Measurements from ENCODE around the gene MBL2. TPM values are rescaled to one million over a fixed set of nuclear protein-coding genes. Genes with fewer than 3 reads are reported as not detected.

MBL2 gene
- total RNA-seq, 1 experiment from 2014 or later, result not detected

DNA sequence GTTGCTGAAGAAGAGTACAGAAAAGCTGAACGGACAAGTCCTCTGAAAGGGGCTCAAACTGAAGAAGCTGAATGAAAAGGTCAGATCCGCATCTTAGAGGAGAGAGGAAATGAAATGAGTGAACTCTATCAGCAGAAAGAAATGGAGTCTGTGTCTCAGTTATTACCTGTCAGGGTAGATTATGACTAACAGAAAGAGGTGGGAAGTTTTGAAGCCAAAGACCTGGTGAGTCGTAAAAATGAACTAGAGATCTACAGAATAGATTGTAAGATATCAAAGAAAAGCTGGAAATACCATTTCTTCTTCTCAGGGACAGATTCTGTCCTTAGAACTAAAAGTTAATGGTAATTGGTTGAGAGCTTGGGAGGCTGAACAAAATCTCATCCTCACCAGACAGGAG, 11.1 kb upstream of the MBL2 start:
- Histone ChIP-seq H3K4me2 (ENCODE audit: low read length) (no peak overlapping the region), H3K36me3 (ENCODE audit: low read depth, low read length) (no peaks in the 10 kb centered on the region), H2AFZ (ENCODE audit: low read length) (no peak overlapping the region), H3K4me3 (ENCODE audit: low read length) (no peak overlapping the region), H3K4me1 (ENCODE audit: insufficient read depth, low read length) (no peaks in the 10 kb centered on the region), H3F3A (ENCODE audit: low read length, unreplicated experiment) (no peaks in the 10 kb centered on the region), H3K9me2 (replicated peaks; ENCODE audit: low read length) (0 out of 2 replicates have a peak, but pooled peaks cover 3% of the 10 kb centered on the region), H3K9ac (ENCODE audit: low read length) (no peak overlapping the region), H3K27me3 (ENCODE audit: low read length) (no peaks in the 10 kb centered on the region), H3K27ac (ENCODE audit: low read length) (no peak overlapping the region), H3K79me2 (ENCODE audit: low read length) (no peaks in the 10 kb centered on the region), H4K20me1 (ENCODE audit: low read length) (no peaks in the 10 kb centered on the region), H3K9me3 (ENCODE audit: low read length) (no peaks in the 10 kb centered on the region)
- no peak for ATAC-seq
- no peak for TF ChIP-seq EZH2 (IDR thresholded peaks at IDR 0.05; ENCODE audit: low read length, unreplicated experiment)
- TF ChIP-seq, protein P1, sequence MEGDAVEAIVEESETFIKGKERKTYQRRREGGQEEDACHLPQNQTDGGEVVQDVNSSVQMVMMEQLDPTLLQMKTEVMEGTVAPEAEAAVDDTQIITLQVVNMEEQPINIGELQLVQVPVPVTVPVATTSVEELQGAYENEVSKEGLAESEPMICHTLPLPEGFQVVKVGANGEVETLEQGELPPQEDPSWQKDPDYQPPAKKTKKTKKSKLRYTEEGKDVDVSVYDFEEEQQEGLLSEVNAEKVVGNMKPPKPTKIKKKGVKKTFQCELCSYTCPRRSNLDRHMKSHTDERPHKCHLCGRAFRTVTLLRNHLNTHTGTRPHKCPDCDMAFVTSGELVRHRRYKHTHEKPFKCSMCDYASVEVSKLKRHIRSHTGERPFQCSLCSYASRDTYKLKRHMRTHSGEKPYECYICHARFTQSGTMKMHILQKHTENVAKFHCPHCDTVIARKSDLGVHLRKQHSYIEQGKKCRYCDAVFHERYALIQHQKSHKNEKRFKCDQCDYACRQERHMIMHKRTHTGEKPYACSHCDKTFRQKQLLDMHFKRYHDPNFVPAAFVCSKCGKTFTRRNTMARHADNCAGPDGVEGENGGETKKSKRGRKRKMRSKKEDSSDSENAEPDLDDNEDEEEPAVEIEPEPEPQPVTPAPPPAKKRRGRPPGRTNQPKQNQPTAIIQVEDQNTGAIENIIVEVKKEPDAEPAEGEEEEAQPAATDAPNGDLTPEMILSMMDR (conservative IDR thresholded peaks at IDR 0.05; ENCODE audit: low read depth, low read length), result no peak
- TF ChIP-seq EZH2phosphoT487 (IDR thresholded peaks at IDR 0.05; ENCODE audit: borderline replicate concordance, low read length), result no peak
- intact Hi-C loops (cut with micrococcal nuclease), result no loop called here
- POLR2A ChIA-PET (ENCODE audit: unreplicated experiment), result no interaction called here
- no TSS peak for BruUV-seq (replicated peaks)
- DNase-seq, result peak; percentile 71
- CTCF ChIA-PET, result interaction anchor here (0.5 kb wide), 1 partner anchor 293 kb away, joined by 3 read pairs; no protein-coding TSS in a partner anchor

DNA sequence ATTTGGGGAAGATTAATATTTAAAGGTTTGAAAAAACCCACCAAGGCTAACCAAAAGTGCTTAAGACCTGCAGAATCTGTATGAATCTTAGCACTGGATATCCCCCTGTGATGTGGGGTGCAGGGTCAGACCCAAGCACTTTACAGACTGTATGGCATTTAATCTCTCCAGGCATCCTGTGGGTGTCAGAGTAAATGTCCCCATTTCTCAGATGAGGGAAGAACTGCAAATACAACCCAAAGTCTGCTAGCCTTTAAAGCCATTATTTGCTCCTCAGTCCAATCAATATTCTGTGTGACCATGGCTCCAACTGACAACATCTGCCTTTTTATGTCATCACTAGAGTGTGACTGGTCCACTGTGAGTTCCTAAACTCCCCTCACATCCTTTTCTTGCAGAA, 10.0 kb upstream of the MBL2 start:
- no peaks in the 10 kb centered on the region for H3K27me3 ChIP-seq (ENCODE audit: low read length)
- DNase-seq, result no peak
- no peak for ATAC-seq
- no peaks in the 10 kb centered on the region for H3K9me2 ChIP-seq (replicated peaks; ENCODE audit: low read length)
- H3K27ac ChIP-seq (ENCODE audit: low read length), result no peak overlapping the region
- CTCF ChIA-PET, result interaction anchor here (0.7 to 3.0 kb wide), 4 partner anchors 12 to 42 kb away, joined by 3 to 26 read pairs (median 12); no protein-coding TSS in a partner anchor
- no peaks in the 10 kb centered on the region for H4K20me1 ChIP-seq (ENCODE audit: low read length)
- no peak for TF ChIP-seq EZH2phosphoT487 (IDR thresholded peaks at IDR 0.05; ENCODE audit: borderline replicate concordance, low read length)
- TF ChIP-seq, protein P1 (conservative IDR thresholded peaks at IDR 0.05; ENCODE audit: low read depth, low read length), result no peak
- no peak for TF ChIP-seq EZH2 (IDR thresholded peaks at IDR 0.05; ENCODE audit: low read length, unreplicated experiment)
- no peak overlapping the region for H3K9ac ChIP-seq (ENCODE audit: low read length)
- no peaks in the 10 kb centered on the region for H3K36me3 ChIP-seq (ENCODE audit: low read depth, low read length)
- H3K4me1 ChIP-seq (ENCODE audit: insufficient read depth, low read length), result no peaks in the 10 kb centered on the region
- intact Hi-C loops (cut with micrococcal nuclease), result no loop called here
- H3K4me2 ChIP-seq (ENCODE audit: low read length), result no peak overlapping the region
- POLR2A ChIA-PET (ENCODE audit: unreplicated experiment), result no interaction called here
- no TSS peak for BruUV-seq (replicated peaks)
- H3K4me3 ChIP-seq (ENCODE audit: low read length), result no peak overlapping the region
- no peaks in the 10 kb centered on the region for H3K9me3 ChIP-seq (ENCODE audit: low read length)
- no peaks in the 10 kb centered on the region for H3F3A ChIP-seq (ENCODE audit: low read length, unreplicated experiment)
- no peak overlapping the region for H2AFZ ChIP-seq (ENCODE audit: low read length)
- H3K79me2 ChIP-seq (ENCODE audit: low read length), result no peaks in the 10 kb centered on the region

DNA sequence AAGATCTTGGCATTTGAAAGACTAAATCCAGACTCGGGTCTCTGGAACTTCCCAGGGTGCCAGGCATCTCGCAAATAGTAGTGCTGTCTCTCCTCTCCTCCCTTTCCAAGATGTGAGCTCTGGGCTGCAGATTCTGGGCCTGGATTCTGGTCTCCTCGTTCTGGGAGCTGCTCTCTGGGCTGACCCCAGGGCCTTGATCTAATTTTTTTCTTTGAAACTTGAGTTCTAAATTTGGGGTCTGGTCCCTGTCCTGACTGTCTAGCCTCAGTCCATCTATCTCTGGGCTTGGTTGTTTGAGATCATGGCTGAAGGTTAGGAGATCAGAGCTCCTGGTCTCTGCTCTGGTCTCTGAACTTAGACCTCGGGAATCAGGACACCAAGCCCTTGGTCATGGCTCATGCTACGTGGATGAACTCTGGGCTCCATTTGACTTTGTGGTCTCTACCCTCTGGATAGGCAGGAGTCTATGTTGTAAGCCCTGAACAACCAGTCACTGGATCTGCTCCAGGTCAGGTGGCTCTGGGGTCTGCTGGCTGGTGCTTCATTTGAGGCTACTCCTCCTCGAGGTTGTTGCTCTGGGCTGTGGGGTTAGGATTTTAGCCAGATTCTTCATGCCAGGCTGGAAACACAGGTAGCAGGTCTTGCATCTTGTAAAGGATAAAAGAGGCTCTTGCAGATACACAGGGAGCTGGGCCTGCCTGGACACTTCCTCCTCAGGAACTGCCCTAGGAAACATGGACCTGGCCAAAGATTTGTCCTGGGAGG, 8.0 kb upstream of the MBL2 start:
- no peaks in the 10 kb centered on the region for H3K79me2 ChIP-seq (ENCODE audit: low read length)
- ChIA-PET CTCF (interaction anchor here (0.7 to 3.0 kb wide), 7 partner anchors 37 to 137 kb away, joined by 3 to 26 read pairs (median 4); no protein-coding TSS in a partner anchor), POLR2A (ENCODE audit: unreplicated experiment) (no interaction called here)
- no peak overlapping the region for H3K9ac ChIP-seq (ENCODE audit: low read length)
- no peaks in the 10 kb centered on the region for H3F3A ChIP-seq (ENCODE audit: low read length, unreplicated experiment)
- TF ChIP-seq, protein P1 (conservative IDR thresholded peaks at IDR 0.05; ENCODE audit: low read depth, low read length), result no peak; the same call in 1 of the 2 replicates
- TF ChIP-seq EZH2phosphoT487 (IDR thresholded peaks at IDR 0.05; ENCODE audit: borderline replicate concordance, low read length) (no peak), EZH2 (IDR thresholded peaks at IDR 0.05; ENCODE audit: low read length, unreplicated experiment) (no peak)
- H4K20me1 ChIP-seq (ENCODE audit: low read length), result no peaks in the 10 kb centered on the region
- H2AFZ ChIP-seq (ENCODE audit: low read length), result no peak overlapping the region
- H3K4me3 ChIP-seq (ENCODE audit: low read length), result no peak overlapping the region
- no peaks in the 10 kb centered on the region for H3K27me3 ChIP-seq (ENCODE audit: low read length)
- ATAC-seq, result peak; percentile 7
- H3K36me3 ChIP-seq (ENCODE audit: low read depth, low read length), result no peaks in the 10 kb centered on the region
- intact Hi-C loops (cut with micrococcal nuclease), result loop anchor here (1.0 to 2.0 kb wide), 5 partner anchors 39 to 1779 kb away; no protein-coding TSS in a partner anchor
- no peak overlapping the region for H3K27ac ChIP-seq (ENCODE audit: low read length)
- H3K4me2 ChIP-seq (ENCODE audit: low read length), result no peak overlapping the region
- no peaks in the 10 kb centered on the region for H3K9me2 ChIP-seq (replicated peaks; ENCODE audit: low read length)
- BruUV-seq (replicated peaks), result no TSS peak
- DNase-seq, result no peak
- no peaks in the 10 kb centered on the region for H3K9me3 ChIP-seq (ENCODE audit: low read length)
- no peaks in the 10 kb centered on the region for H3K4me1 ChIP-seq (ENCODE audit: insufficient read depth, low read length)

All from PC-3 (cell line).